DMS114 treated with DMSO at 0.1 percent for 48 hours (cell line): ENCODE results near the gene ADGB.
A peak's percentile ranks its signal among the peaks of the same experiment; 100 is the strongest.

Experiments
- DNase-seq: peaks from one replicate; lab custom pipeline; 2025; ENCODE audit not compliant: unreplicated experiment; lab: John Stamatoyannopoulos, UW

Gene ADGB

GRCh38 chr6:146628350-146628749 lies 29.6 kb downstream of the ADGB start:
- DNase-seq: no peak

- no peak for DNase-seq
Observed at GRCh38 chr6:146634022-146634421, 35.2 kb downstream of the ADGB start.

- DNase-seq: no peak
Observed at GRCh38 chr6:146635165-146635564, 36.4 kb downstream of the ADGB start.

- no peak for DNase-seq
Observed at GRCh38 chr6:146636481-146636880, 37.7 kb downstream of the ADGB start.

- no peak for DNase-seq
Observed at GRCh38 chr6:146642921-146643320, 44.1 kb downstream of the ADGB start.

- no peak for DNase-seq
Observed at GRCh38 chr6:146650799-146651481, 52.2 kb downstream of the ADGB start.

GRCh38 chr6:146651482-146651863 lies 52.7 kb downstream of the ADGB start:
- DNase-seq: no peak

GRCh38 chr6:146657432-146657831 lies 58.7 kb downstream of the ADGB start:
- DNase-seq: no peak

GRCh38 chr6:146664871-146665360 lies 66.1 kb downstream of the ADGB start:
- no peak for DNase-seq

GRCh38 chr6:146666909-146667308 lies 68.1 kb downstream of the ADGB start:
- no peak for DNase-seq

GRCh38 chr6:146670161-146670560 lies 71.4 kb downstream of the ADGB start:
- DNase-seq: no peak

GRCh38 chr6:146673069-146673468 lies 74.3 kb downstream of the ADGB start:
- no peak for DNase-seq

GRCh38 chr6:146679386-146679785 lies 80.6 kb downstream of the ADGB start:
- no peak for DNase-seq

GRCh38 chr6:146682919-146683318 lies 84.1 kb downstream of the ADGB start:
- no peak for DNase-seq

- no peak for DNase-seq
Observed at GRCh38 chr6:146689806-146690205, 91.0 kb downstream of the ADGB start.

- no peak for DNase-seq
Observed at GRCh38 chr6:146693342-146693741, 94.6 kb downstream of the ADGB start.

GRCh38 chr6:146697921-146698320 lies 99.1 kb downstream of the ADGB start:
- no peak for DNase-seq

GRCh38 chr6:146700078-146700686 lies 101.4 kb downstream of the ADGB start:
- peak; percentile 37 for DNase-seq

GRCh38 chr6:146701632-146702031 lies 102.9 kb downstream of the ADGB start:
- DNase-seq: no peak

- no peak for DNase-seq
Observed at GRCh38 chr6:146709036-146709622, 110.4 kb downstream of the ADGB start.

GRCh38 chr6:146719387-146719786 lies 120.6 kb downstream of the ADGB start:
- no peak for DNase-seq

GRCh38 chr6:146739696-146740095 lies 140.9 kb downstream of the ADGB start:
- DNase-seq: no peak
